ENCODE data around the gene AK1.

GRCh38 chr9:127878652-127879390 is 1.3 kb upstream of the AK1 start:
- no peak for TF ChIP-seq FOXJ3 (CRISPR knock-in tag; IDR thresholded peaks at IDR 0.05; ENCODE audit: borderline replicate concordance)
- TF ChIP-seq CTCF (CRISPR knock-in tag; IDR thresholded peaks at IDR 0.05): no peak
- TF ChIP-seq KDM5B (CRISPR knock-in tag; IDR thresholded peaks at IDR 0.05; ENCODE audit: borderline replicate concordance): no peak
- TF ChIP-seq ZNF619 (CRISPR knock-in tag; IDR thresholded peaks at IDR 0.05): no peak
- no peak for TF ChIP-seq RAD21 (CRISPR knock-in tag; IDR thresholded peaks at IDR 0.05)
- no peak for TF ChIP-seq KDM3A (CRISPR knock-in tag; IDR thresholded peaks at IDR 0.05; ENCODE audit: low read depth)

Measured in HepG2 (cell line).